GM12873 (cell line): Measurements from ENCODE around the gene AUTS2.

Experiments used
- CTCF ChIP-seq: IDR thresholded peaks from 2 replicates; pipeline ENCODE4 v1.5.1; 2012; ENCODE audit warnings: low read depth, mild to moderate bottlenecking, moderate library complexity, low read length, control low read depth; ENCODE audit not compliant: insufficient read depth; ENCODE audit errors: missing control alignments

Gene AUTS2

GRCh38 chr7:70056363-70056762 is 458.1 kb downstream of the AUTS2 start:
- TF ChIP-seq CTCF, result no peak

GRCh38 chr7:70060298-70061068 is 462.2 kb downstream of the AUTS2 start:
- TF ChIP-seq CTCF, result no peak

DNA sequence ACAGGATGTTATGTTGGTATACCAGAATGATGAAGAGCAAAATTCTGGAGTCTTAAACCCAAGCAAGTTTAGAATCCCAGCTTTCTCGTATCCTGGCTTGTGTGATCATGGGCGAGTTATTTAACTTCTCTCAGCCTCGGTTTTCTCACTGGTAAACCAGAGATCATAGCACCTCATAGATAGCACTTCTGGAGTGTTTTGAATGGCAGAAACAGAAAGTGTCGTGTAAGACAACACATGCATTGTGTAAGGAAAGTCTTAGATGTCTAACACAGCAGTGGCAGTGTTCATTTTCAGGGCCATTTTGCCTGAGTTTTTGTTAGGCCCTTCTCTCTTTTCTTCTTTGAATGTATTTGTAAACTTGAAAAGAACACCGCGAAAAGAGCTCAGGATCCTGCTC is 465.1 kb downstream of the AUTS2 start:
- TF ChIP-seq CTCF, result no peak

- no peak for TF ChIP-seq CTCF
These were observed 465.7 kb downstream of the AUTS2 start for GRCh38 chr7:70063927-70064326.

- TF ChIP-seq CTCF, result no peak
These were observed 468.6 kb downstream of the AUTS2 start for GRCh38 chr7:70066844-70067243.

DNA sequence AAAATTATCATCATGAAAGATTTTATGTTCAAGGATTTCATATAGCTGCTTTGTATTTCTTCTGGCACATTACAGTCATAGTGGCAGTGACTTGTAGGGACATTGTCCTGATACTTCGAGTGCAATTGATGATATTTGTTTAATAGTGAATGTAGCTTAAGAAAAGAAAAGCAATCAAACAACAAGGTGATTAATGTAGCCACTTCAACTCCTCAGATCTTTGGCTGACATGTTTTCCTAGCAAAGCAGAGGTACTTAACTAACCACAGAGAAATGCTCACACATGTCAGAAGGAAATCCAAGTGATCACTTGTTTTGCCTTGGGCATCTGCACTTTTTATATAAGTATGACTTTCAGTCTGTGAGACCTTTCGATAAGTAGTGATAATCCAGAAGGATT is 470.3 kb downstream of the AUTS2 start:
- no peak for TF ChIP-seq CTCF

GRCh38 chr7:70069977-70070376 is 471.7 kb downstream of the AUTS2 start:
- TF ChIP-seq CTCF, result no peak

- no peak for TF ChIP-seq CTCF
These were observed 473.5 kb downstream of the AUTS2 start for GRCh38 chr7:70071766-70072165.
